ENCODE results near the gene SH3GL1.
A peak's percentile ranks its signal among the peaks of the same experiment; 100 is the strongest.

Gene SH3GL1

GRCh38 chr19:4326215-4326836 is 74.0 kb downstream of the SH3GL1 start:
- H3K23ac ChIP-seq (ENCODE audit: low read length in 2 of 2): peak overlapping the region in 1 of 2 experiments; percentile 9
- H3K9me3 ChIP-seq (ENCODE audit: control insufficient read depth, low read length): peaks cover 7% of the 10 kb centered on the region
- H3K18ac ChIP-seq (ENCODE audit: low read depth in 1 of 2, low read length in 2 of 2): no peak overlapping the region
- no peak overlapping the region for H3K27ac ChIP-seq (ENCODE audit: low read length, poor library complexity, severe bottlenecking)
- WGBS: 60% methylated on average over 13 of the region's 13 CpGs
- H3K36me3 ChIP-seq (ENCODE audit: control insufficient read depth in 1 of 2, insufficient read depth in 2 of 2, low read depth in 1 of 2, low read length in 2 of 2): peaks cover 0 to 40% of the 10 kb centered on the region in 2 experiments
- H3K9ac ChIP-seq (ENCODE audit: low read length): no peak overlapping the region
- no peak overlapping the region for H4K8ac ChIP-seq (ENCODE audit: low read length)
- peaks cover 20% of the 10 kb centered on the region for H3K4me1 ChIP-seq (ENCODE audit: control insufficient read depth, insufficient read depth, low read depth, low read length)
- H2AFZ ChIP-seq (ENCODE audit: low read depth, low read length): no peak overlapping the region
- peaks cover 8 to 30% of the 10 kb centered on the region in 2 experiments for H3K27me3 ChIP-seq (ENCODE audit: control insufficient read depth in 1 of 2, insufficient read depth in 1 of 2, low read length in 2 of 2)
- no peak overlapping the region for H2BK120ac ChIP-seq (ENCODE audit: low read depth, low read length)
- no peak overlapping the region for H3K14ac ChIP-seq (ENCODE audit: low read length in 2 of 2)
- no peak overlapping the region for H3K4ac ChIP-seq (ENCODE audit: low read depth in 1 of 2, low read length in 2 of 2)
- H4K91ac ChIP-seq (ENCODE audit: low read length): no peak overlapping the region
- H3K4me2 ChIP-seq (ENCODE audit: low read length, poor library complexity, severe bottlenecking): no peak overlapping the region
- no peak overlapping the region for H2BK15ac ChIP-seq (ENCODE audit: low read depth, poor library complexity, severe bottlenecking)
- DNase-seq: no peak
- no peak overlapping the region for H2AK5ac ChIP-seq (ENCODE audit: low read length, severe bottlenecking)
- no peak overlapping the region for H2BK5ac ChIP-seq (ENCODE audit: low read depth, low read length, poor library complexity, severe bottlenecking)
- H2BK12ac ChIP-seq (ENCODE audit: low read length in 2 of 2): no peak overlapping the region
- no peak overlapping the region for H3K4me3 ChIP-seq (ENCODE audit: insufficient read depth in 1 of 2, low read depth in 1 of 2, low read length in 2 of 2)
- H3K79me1 ChIP-seq (replicated peaks; ENCODE audit: low read length, poor library complexity, severe bottlenecking): no peaks in the 10 kb centered on the region

- H3K4me3 ChIP-seq (ENCODE audit: insufficient read depth in 1 of 2, low read depth in 1 of 2, low read length in 2 of 2): no peak overlapping the region
- no peak overlapping the region for H3K9ac ChIP-seq (ENCODE audit: low read length)
- H2BK15ac ChIP-seq (ENCODE audit: low read depth, poor library complexity, severe bottlenecking): no peak overlapping the region
Measured at GRCh38 chr19:4324228-4324627, 76.1 kb downstream of the SH3GL1 start.

GRCh38 chr19:4323692-4324091 is 76.7 kb downstream of the SH3GL1 start:
- Histone ChIP-seq H3K9me3 (ENCODE audit: control insufficient read depth, low read length) (peaks cover 13% of the 10 kb centered on the region), H3K4me1 (ENCODE audit: control insufficient read depth, insufficient read depth, low read depth, low read length) (peaks cover 17% of the 10 kb centered on the region), H2BK120ac (ENCODE audit: low read depth, low read length) (no peak overlapping the region), H2BK12ac (ENCODE audit: low read length in 2 of 2) (no peak overlapping the region), H2AK5ac (ENCODE audit: low read length, severe bottlenecking) (no peak overlapping the region), H2AFZ (ENCODE audit: low read depth, low read length) (no peak overlapping the region), H3K9ac (ENCODE audit: low read length) (no peak overlapping the region), H2BK15ac (ENCODE audit: low read depth, poor library complexity, severe bottlenecking) (no peak overlapping the region), H3K4ac (ENCODE audit: low read depth in 1 of 2, low read length in 2 of 2) (no peak overlapping the region), H3K79me1 (replicated peaks; ENCODE audit: low read length, poor library complexity, severe bottlenecking) (no peaks in the 10 kb centered on the region), H3K27me3 (ENCODE audit: control insufficient read depth in 1 of 2, insufficient read depth in 1 of 2, low read length in 2 of 2) (peaks cover 8 to 41% of the 10 kb centered on the region in 2 experiments), H3K23ac (ENCODE audit: low read length in 2 of 2) (no peak overlapping the region), H3K18ac (ENCODE audit: low read depth in 1 of 2, low read length in 2 of 2) (no peak overlapping the region), H4K8ac (ENCODE audit: low read length) (no peak overlapping the region), H3K4me2 (ENCODE audit: low read length, poor library complexity, severe bottlenecking) (no peak overlapping the region), H4K91ac (ENCODE audit: low read length) (no peak overlapping the region), H2BK5ac (ENCODE audit: low read depth, low read length, poor library complexity, severe bottlenecking) (no peak overlapping the region), H3K14ac (ENCODE audit: low read length in 2 of 2) (no peak overlapping the region), H3K36me3 (ENCODE audit: control insufficient read depth in 1 of 2, insufficient read depth in 2 of 2, low read depth in 1 of 2, low read length in 2 of 2) (peaks cover 0 to 27% of the 10 kb centered on the region in 2 experiments), H3K27ac (ENCODE audit: low read length, poor library complexity, severe bottlenecking) (no peak overlapping the region), H3K4me3 (ENCODE audit: insufficient read depth in 1 of 2, low read depth in 1 of 2, low read length in 2 of 2) (no peak overlapping the region)
- DNase-seq: no peak
- WGBS: 99% methylated on average over 9 of the region's 9 CpGs

More at GRCh38 chr19:4324228-4324627, 76.1 kb downstream of the SH3GL1 start:
- Histone ChIP-seq H3K18ac (ENCODE audit: low read depth in 1 of 2, low read length in 2 of 2) (no peak overlapping the region), H3K79me1 (replicated peaks; ENCODE audit: low read length, poor library complexity, severe bottlenecking) (no peaks in the 10 kb centered on the region), H3K27ac (ENCODE audit: low read length, poor library complexity, severe bottlenecking) (no peak overlapping the region), H3K23ac (ENCODE audit: low read length in 2 of 2) (peak overlapping the region in 1 of 2 experiments; percentile 51), H3K9me3 (ENCODE audit: control insufficient read depth, low read length) (peaks cover 13% of the 10 kb centered on the region), H3K4me2 (ENCODE audit: low read length, poor library complexity, severe bottlenecking) (no peak overlapping the region), H2BK5ac (ENCODE audit: low read depth, low read length, poor library complexity, severe bottlenecking) (no peak overlapping the region), H4K91ac (ENCODE audit: low read length) (no peak overlapping the region), H4K8ac (ENCODE audit: low read length) (no peak overlapping the region), H3K4me1 (ENCODE audit: control insufficient read depth, insufficient read depth, low read depth, low read length) (peaks cover 19% of the 10 kb centered on the region), H3K14ac (ENCODE audit: low read length in 2 of 2) (no peak overlapping the region), H2AFZ (ENCODE audit: low read depth, low read length) (no peak overlapping the region), H2AK5ac (ENCODE audit: low read length, severe bottlenecking) (no peak overlapping the region), H3K4ac (ENCODE audit: low read depth in 1 of 2, low read length in 2 of 2) (no peak overlapping the region), H2BK120ac (ENCODE audit: low read depth, low read length) (no peak overlapping the region), H2BK12ac (ENCODE audit: low read length in 2 of 2) (no peak overlapping the region), H3K36me3 (ENCODE audit: control insufficient read depth in 1 of 2, insufficient read depth in 2 of 2, low read depth in 1 of 2, low read length in 2 of 2) (peaks cover 0 to 25% of the 10 kb centered on the region in 2 experiments), H3K27me3 (ENCODE audit: control insufficient read depth in 1 of 2, insufficient read depth in 1 of 2, low read length in 2 of 2) (peaks cover 8 to 43% of the 10 kb centered on the region in 2 experiments)
- WGBS: 91% methylated on average over 12 of the region's 12 CpGs
- no peak for DNase-seq

GRCh38 chr19:4322942-4323665 is 77.2 kb downstream of the SH3GL1 start:
- Histone ChIP-seq H3K4me3 (ENCODE audit: insufficient read depth in 1 of 2, low read depth in 1 of 2, low read length in 2 of 2) (no peak overlapping the region), H3K27me3 (ENCODE audit: control insufficient read depth in 1 of 2, insufficient read depth in 1 of 2, low read length in 2 of 2) (peaks cover 8 to 39% of the 10 kb centered on the region in 2 experiments), H3K9ac (ENCODE audit: low read length) (no peak overlapping the region), H2AFZ (ENCODE audit: low read depth, low read length) (no peak overlapping the region), H3K79me1 (replicated peaks; ENCODE audit: low read length, poor library complexity, severe bottlenecking) (no peaks in the 10 kb centered on the region), H3K4me1 (ENCODE audit: control insufficient read depth, insufficient read depth, low read depth, low read length) (peaks cover 14% of the 10 kb centered on the region), H2BK12ac (ENCODE audit: low read length in 2 of 2) (no peak overlapping the region), H3K4me2 (ENCODE audit: low read length, poor library complexity, severe bottlenecking) (no peak overlapping the region), H3K36me3 (ENCODE audit: control insufficient read depth in 1 of 2, insufficient read depth in 2 of 2, low read depth in 1 of 2, low read length in 2 of 2) (peaks cover 0 to 32% of the 10 kb centered on the region in 2 experiments), H4K8ac (ENCODE audit: low read length) (no peak overlapping the region), H3K18ac (ENCODE audit: low read depth in 1 of 2, low read length in 2 of 2) (no peak overlapping the region), H3K4ac (ENCODE audit: low read depth in 1 of 2, low read length in 2 of 2) (no peak overlapping the region), H2BK15ac (ENCODE audit: low read depth, poor library complexity, severe bottlenecking) (no peak overlapping the region), H4K91ac (ENCODE audit: low read length) (peak overlapping the region; percentile 62), H3K9me3 (ENCODE audit: control insufficient read depth, low read length) (peaks cover 13% of the 10 kb centered on the region), H3K14ac (ENCODE audit: low read length in 2 of 2) (no peak overlapping the region), H3K23ac (ENCODE audit: low read length in 2 of 2) (no peak overlapping the region), H3K27ac (ENCODE audit: low read length, poor library complexity, severe bottlenecking) (no peak overlapping the region), H2AK5ac (ENCODE audit: low read length, severe bottlenecking) (no peak overlapping the region), H2BK120ac (ENCODE audit: low read depth, low read length) (no peak overlapping the region), H2BK5ac (ENCODE audit: low read depth, low read length, poor library complexity, severe bottlenecking) (no peak overlapping the region)
- no peak for DNase-seq
- 90% methylated on average over 36 of the region's 37 CpGs for WGBS

Measured in mesenchymal stem cell (in vitro differentiated cells and primary cell).